GM23338 (cell line): ENCODE measurements around the gene CHRNA4. TPM values are rescaled to one million over a fixed set of nuclear protein-coding genes. Genes with fewer than 3 reads are reported as not detected.
A peak's percentile ranks its signal among the peaks of the same experiment; 100 is the strongest.

ENCODE experiments used
- ATAC-seq: fragments of 200-7000 bp; cut with Tn5 transposase; 3 replicates; pipeline ENCODE4 v1.9.1; 2020
- DNase-seq: peaks from one replicate; pipeline ENCODE4 v3.0.0-alpha.2; 2015; ENCODE audit warnings: low spot score
- H2AFZ ChIP-seq: fragments of 200-600 bp; sonication (generic); 2 replicates; pipeline ENCODE4 v1.8.0; 2016; ENCODE audit warnings: antibody characterized with exemption, mild to moderate bottlenecking, moderate library complexity
- H3F3A ChIP-seq: fragments of 200-600 bp; sonication (generic); replicated peaks from 2 replicates; pipeline ENCODE4 v1.8.0; 2017; ENCODE audit warnings: antibody characterized with exemption, mixed run types, low read depth
- H3K27ac ChIP-seq: fragments of 200-600 bp; sonication (generic); 2 replicates; pipeline ENCODE4 v1.6.1; 2016; ENCODE audit warnings: low read depth
- H3K27me3 ChIP-seq: fragments of 200-600 bp; sonication (generic); 2 replicates; pipeline ENCODE4 v1.8.0; 2016; ENCODE audit warnings: mild to moderate bottlenecking, mixed run types, moderate library complexity; ENCODE audit not compliant: insufficient read depth
- H3K36me3 ChIP-seq: fragments of 200-600 bp; sonication (generic); 2 replicates; pipeline ENCODE4 v1.8.0; 2016; ENCODE audit warnings: mild to moderate bottlenecking; ENCODE audit not compliant: insufficient read depth
- H3K4me1 ChIP-seq: fragments of 200-600 bp; sonication (generic); 2 replicates; pipeline ENCODE4 v1.8.0; 2016; ENCODE audit warnings: mild to moderate bottlenecking, moderate library complexity; ENCODE audit not compliant: insufficient read depth
- H3K4me2 ChIP-seq: fragments of 200-600 bp; sonication (generic); 2 replicates; pipeline ENCODE4 v1.7.1; 2017; ENCODE audit warnings: mixed run types
- H3K4me3 ChIP-seq: fragments of 200-600 bp; sonication (generic); 2 replicates; pipeline ENCODE4 v1.6.1; 2016; ENCODE audit warnings: mixed run types
- H3K79me2 ChIP-seq: fragments of 200-600 bp; sonication (generic); replicated peaks from 2 replicates; pipeline ENCODE4 v1.8.0; 2017; ENCODE audit warnings: mild to moderate bottlenecking; ENCODE audit not compliant: insufficient read depth
- H3K9me2 ChIP-seq: fragments of 200-600 bp; sonication (generic); 2 replicates; pipeline ENCODE4 v1.8.0; 2017; ENCODE audit not compliant: insufficient read depth
- H4K20me1 ChIP-seq: fragments of 200-600 bp; sonication (generic); replicated peaks from 2 replicates; pipeline ENCODE4 v1.8.0; 2017; ENCODE audit warnings: mild to moderate bottlenecking; ENCODE audit not compliant: insufficient read depth
- H3K27ac Mint-ChIP-seq: 2 replicates; pipeline ENCODE4 v1.8.0; 2020; ENCODE audit warnings: inconsistent platforms, mild to moderate bottlenecking, moderate library complexity, mixed read lengths
- H3K27me3 Mint-ChIP-seq: 3 replicates; pipeline ENCODE4 v1.8.0; 2022; ENCODE audit warnings: low read depth, mild to moderate bottlenecking, moderate library complexity, mixed read lengths, inconsistent platforms; ENCODE audit not compliant: insufficient read depth, poor library complexity
- H3K36me3 Mint-ChIP-seq: 3 replicates; pipeline ENCODE4 v1.8.0; 2021; ENCODE audit warnings: low read depth, mild to moderate bottlenecking, inconsistent platforms, moderate library complexity, mixed read lengths
- H3K4me1 Mint-ChIP-seq: 3 replicates; pipeline ENCODE4 v1.8.0; 2020; ENCODE audit warnings: mild to moderate bottlenecking, inconsistent platforms, mixed read lengths
- H3K4me3 Mint-ChIP-seq: 3 replicates; pipeline ENCODE4 v1.8.0; 2021; ENCODE audit warnings: moderate library complexity, mild to moderate bottlenecking, inconsistent platforms, mixed read lengths
- H3K9me3 Mint-ChIP-seq: 3 replicates; pipeline ENCODE4 v1.8.0; 2020; ENCODE audit warnings: moderate library complexity, mild to moderate bottlenecking, inconsistent platforms, mixed read lengths
- CTCF ChIP-seq, 2 experiments: fragments of 200-600 bp in 1 of 2; sonication (generic) in 1 of 2; conservative IDR thresholded peaks; 2 replicates each; pipeline versions ENCODE4 v1.5.1 to v1.6.1; 2016 to 2017; ENCODE audit warnings: antibody characterized with exemption in 2 of 2, low read depth in 2 of 2, mild to moderate bottlenecking in 2 of 2, moderate library complexity in 1 of 2
- JUNB ChIP-seq: IDR thresholded peaks from one replicate; pipeline ENCODE4 v1.6.1; 2016; ENCODE audit warnings: antibody characterized with exemption; ENCODE audit not compliant: unreplicated experiment
- REST ChIP-seq: IDR thresholded peaks from one replicate; pipeline ENCODE4 v1.6.1; 2018; ENCODE audit warnings: antibody characterized with exemption; ENCODE audit not compliant: unreplicated experiment
- STAT1 ChIP-seq: IDR thresholded peaks from one replicate; pipeline ENCODE4 v1.6.1; 2016; ENCODE audit warnings: antibody characterized with exemption; ENCODE audit not compliant: unreplicated experiment
- polyA plus RNA-seq: library from polyadenylated mRNA; unstranded; fragments of >200 nt; fragmentation: Nextera tagmentation; extraction: Ambion mirVana; gene quantifications from 2 replicates; pipeline ENCODE4 v1.2.1, GENCODE V29; 2016
- total RNA-seq: library from RNA; depleted of rRNA; stranded (reverse); fragments of >200 nt; shearing (Covaris generic); gene quantifications from 2 replicates; pipeline ENCODE4 v1.2.3, GENCODE V29; 2014

The CHRNA4 gene
- total and polyA plus RNA-seq, 2 experiments from 2014 or later = 2.7 to 3.9 TPM

- Histone ChIP-seq H2AFZ (peak overlapping the region; percentile 84; the same call in 1 of the 2 replicates), H4K20me1 (no peaks in the 10 kb centered on the region), H3K27me3 (no peaks in the 10 kb centered on the region), H3K79me2 (no peaks in the 10 kb centered on the region), H3K36me3 (no peaks in the 10 kb centered on the region), H3K9me2 (no peaks in the 10 kb centered on the region), H3F3A (no peaks in the 10 kb centered on the region), H3K4me2 (peak overlapping the region; percentile 71), H3K4me1 (peaks cover 18% of the 10 kb centered on the region), H3K4me3 (0 out of 2 replicates have a peak overlapping the region, but pooled peaks have one; percentile 34), H3K27ac (no peak overlapping the region)
- Mint-ChIP-seq H3K27ac (no peak overlapping the region; the same call in 1 of the 2 replicates), H3K4me3 (peak overlapping the region; percentile 51), H3K9me3 (no peaks in the 10 kb centered on the region; the same call in 2 of the 3 replicates), H3K36me3 (no peaks in the 10 kb centered on the region), H3K27me3 (peaks cover 16% of the 10 kb centered on the region), H3K4me1 (peaks cover 20% of the 10 kb centered on the region)
- DNase-seq (peak; percentile 86), ATAC-seq (peak; percentile 47)
- TF ChIP-seq CTCF (conservative IDR thresholded peaks at IDR 0.05; ENCODE audit: low read depth in 2 of 2) = 0 out of 4 replicates have a peak, but pooled peaks have one; percentile 15 to 24
- no peak for TF ChIP-seq STAT1
Measured at GRCh38 chr20:63377256-63377941, 16.2 kb upstream of the CHRNA4 start.

- no peaks in the 10 kb centered on the region for H3F3A ChIP-seq
- no peak overlapping the region for H2AFZ ChIP-seq
- H3K4me3 ChIP-seq = no peak overlapping the region
- Mint-ChIP-seq H3K27ac (no peak overlapping the region), H3K27me3 (peaks cover 16% of the 10 kb centered on the region), H3K9me3 (no peaks in the 10 kb centered on the region; the same call in 2 of the 3 replicates), H3K4me1 (peaks cover 20% of the 10 kb centered on the region), H3K4me3 (no peak overlapping the region), H3K36me3 (no peaks in the 10 kb centered on the region)
- DNase-seq (no peak), ATAC-seq (no peak)
- no peaks in the 10 kb centered on the region for H3K36me3 ChIP-seq
- no peak overlapping the region for H3K27ac ChIP-seq
- no peaks in the 10 kb centered on the region for H3K79me2 ChIP-seq
- peaks cover 18% of the 10 kb centered on the region for H3K4me1 ChIP-seq
- TF ChIP-seq JUNB (no peak), CTCF (conservative IDR thresholded peaks at IDR 0.05; ENCODE audit: low read depth in 2 of 2) (no peak), REST (no peak)
- peak overlapping the region; percentile 71 for H3K4me2 ChIP-seq
- no peaks in the 10 kb centered on the region for H3K27me3 ChIP-seq
- H4K20me1 ChIP-seq = no peaks in the 10 kb centered on the region
- H3K9me2 ChIP-seq = no peaks in the 10 kb centered on the region
Measured at GRCh38 chr20:63376283-63377250, 15.4 kb upstream of the CHRNA4 start.
